NCI-H1694 treated with DMSO at 0.1 percent for 48 hours (cell line): ENCODE data around the gene FOLR1.

ENCODE experiments used
- DNase-seq: peaks from one replicate; lab custom pipeline; 2025; lab: John Stamatoyannopoulos, UW

Gene FOLR1

DNA sequence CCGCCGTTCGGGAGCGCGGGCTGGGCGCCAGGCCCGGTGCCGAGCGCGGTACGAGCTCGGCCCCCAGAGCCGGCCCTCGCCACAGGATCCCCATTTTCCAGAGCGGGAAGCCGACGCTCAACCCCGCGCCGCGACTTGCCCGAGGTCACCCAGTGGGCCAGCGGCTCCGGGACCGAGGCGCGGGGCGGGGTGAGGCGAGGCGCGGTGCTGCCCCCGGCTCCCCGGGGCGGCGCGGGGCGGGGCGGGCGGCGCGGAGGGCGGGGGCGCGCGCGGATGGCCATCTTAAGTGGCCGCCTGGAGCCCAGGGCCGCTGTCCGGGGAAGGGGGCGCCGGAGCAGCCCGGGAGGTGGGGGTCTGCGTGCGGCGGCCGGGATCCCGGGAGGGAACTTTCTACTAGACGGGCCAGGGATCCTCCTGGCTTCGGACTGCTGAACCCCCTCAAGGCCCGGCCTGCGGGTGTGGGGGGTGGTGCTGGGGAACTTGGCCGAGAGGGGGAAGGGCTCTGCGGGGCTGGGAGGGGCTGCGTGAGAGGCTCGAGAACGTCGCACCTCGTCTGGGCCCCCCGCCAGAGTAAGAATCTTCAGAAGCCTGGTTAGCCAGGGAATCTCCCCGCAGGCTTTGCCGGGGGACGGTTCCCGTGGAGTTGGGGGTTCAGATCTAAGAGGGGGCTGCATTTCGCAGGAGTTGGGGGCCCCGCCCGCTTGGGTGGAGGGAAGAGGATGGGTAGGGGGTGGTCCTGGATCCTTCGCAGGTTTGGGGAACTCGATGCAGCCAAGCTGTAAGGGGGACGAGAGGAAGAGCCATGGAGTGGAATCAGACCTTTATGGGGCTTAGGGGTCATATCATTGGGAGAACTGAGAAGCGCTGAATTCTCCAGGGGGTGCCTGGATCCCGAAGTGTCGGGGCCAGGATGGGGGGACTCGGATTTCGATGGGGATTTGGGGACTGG is 31.9 kb downstream of the FOLR1 start:
- DNase-seq: no peak

DNA sequence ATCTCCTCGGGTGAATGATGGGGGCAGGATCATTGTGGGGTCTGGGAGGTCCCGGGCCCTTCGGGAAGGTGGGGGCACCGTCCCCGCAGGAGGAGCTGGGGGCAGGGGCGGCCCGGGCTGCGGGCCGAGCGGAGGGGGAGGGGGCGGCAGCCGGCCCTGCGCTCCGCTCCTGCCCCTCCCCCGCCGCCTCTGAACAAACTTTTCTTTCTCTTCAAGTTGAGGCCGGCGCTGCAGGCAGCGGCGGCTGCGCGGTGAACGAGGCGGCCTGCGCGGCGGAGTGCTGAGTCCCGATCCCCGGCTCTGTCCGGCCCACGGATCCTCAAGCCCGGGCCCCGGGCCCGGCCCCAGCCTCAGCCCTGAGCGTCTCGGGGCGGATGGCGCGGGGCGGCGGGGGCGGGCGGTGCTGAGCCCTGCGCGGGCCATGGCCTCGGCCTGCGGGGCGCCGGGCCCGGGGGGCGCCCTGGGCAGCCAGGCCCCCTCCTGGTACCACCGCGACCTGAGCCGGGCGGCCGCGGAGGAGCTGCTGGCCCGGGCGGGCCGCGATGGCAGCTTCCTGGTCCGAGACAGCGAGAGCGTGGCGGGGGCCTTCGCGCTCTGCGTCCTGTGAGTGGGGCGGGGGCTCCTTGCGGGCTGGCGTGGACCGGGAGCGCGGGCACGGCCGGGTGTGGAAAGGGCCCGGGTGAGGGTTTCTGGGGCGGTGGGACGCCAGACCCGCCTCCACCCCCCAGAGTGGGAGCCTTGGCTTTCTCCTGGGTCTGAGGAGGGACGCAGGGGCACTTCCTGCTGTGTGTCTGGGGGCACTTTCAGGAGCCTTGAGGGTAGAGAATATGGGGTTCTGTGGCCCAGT is 32.8 kb downstream of the FOLR1 start, which contains the start of gene INPPL1:
TSS of gene INPPL1 (plus strand) at position 204 of the 847 bp plus-strand sequence. CDS start at position 422, 218 bp downstream.
- no peak for DNase-seq

DNA sequence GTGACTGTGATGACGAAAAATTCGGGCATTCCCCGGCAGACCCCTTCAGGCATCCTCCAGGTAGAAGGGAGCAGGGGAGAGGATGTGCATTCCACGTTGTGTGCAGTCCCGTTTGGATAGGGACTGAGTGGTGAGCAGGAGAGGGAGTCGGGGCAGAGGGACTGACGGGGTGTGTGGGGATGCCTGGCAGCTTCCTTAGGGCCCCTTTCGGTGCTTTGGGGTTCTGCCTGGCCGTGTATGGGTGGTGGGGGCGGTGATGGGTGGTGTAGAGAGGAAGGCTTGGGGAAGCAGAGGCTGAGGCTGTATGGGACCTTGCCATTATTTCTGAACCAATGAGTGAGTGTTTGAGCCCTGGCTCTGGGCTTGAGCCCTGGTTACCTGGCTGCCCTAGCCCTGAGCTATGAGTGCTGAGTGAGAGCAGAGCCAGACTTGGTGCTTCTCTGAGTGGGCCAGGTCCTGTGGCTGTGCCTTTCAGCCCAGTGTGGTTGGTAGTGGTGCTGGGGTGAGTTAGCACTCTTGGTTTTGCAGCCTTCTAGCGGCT is 33.5 kb downstream of the FOLR1 start:
- no peak for DNase-seq

DNA sequence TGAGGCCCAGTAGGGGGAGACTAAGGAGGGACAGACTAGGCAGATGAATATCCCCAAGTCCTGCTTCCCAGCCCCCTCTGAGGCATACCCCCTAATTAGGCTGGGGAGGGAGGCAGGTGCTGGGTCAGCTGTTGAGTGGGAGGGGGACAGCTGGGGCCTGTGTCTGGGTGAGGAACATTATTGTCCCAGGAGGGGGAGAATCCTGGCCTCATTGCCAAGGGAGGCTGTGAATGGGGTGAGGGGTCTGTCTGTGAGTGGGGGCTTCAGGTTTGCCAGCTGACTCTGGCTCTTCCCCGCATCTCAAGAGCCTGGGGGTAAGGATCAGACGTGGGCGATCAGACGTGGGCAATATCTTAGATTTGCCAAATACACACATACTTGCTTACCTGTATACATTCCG is 34.8 kb downstream of the FOLR1 start:
- DNase-seq: no peak

DNA sequence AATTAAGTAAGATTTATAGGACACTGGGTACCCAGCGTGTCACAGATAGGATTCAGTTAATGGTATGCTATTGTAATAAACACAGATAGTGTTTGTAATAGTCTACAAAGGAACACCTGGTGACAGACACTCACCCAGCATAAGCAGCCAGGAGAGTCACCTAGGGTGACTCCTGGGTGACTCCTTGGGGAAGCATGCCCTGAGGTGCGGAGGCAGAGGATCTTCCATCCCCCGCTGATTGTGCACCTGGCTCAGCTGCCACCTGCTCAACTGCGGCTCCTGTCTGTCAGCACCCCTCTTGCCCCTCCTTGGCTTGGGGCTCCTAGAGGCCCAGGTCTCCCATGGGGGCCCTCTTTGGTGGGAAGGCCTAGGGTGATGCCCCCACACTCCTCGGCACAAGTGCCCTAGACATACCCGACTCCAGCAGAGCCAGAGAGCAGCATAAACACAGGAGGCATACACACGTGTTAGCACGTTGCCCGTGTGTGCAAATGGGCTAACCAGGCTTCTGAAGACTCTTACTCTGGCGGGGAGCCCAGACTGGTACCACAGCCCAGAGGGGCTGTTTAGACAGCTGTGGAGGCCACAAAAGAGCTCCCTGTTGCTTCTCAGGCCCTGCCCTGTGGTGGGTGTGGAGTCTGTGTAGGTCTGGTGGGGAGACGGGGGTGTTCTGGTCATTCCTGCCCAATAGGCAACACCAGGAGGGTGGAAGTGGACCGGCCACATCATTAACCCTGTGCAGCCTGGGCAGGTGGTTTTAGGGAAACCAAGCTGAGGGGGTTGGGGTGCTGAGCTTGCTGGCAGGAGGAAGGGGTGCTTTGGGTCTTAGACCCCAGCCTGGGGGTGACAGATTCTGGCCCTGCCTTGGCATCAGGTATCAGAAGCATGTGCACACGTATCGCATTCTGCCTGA is 35.6 kb downstream of the FOLR1 start:
- peak; percentile 61 for DNase-seq

DNA sequence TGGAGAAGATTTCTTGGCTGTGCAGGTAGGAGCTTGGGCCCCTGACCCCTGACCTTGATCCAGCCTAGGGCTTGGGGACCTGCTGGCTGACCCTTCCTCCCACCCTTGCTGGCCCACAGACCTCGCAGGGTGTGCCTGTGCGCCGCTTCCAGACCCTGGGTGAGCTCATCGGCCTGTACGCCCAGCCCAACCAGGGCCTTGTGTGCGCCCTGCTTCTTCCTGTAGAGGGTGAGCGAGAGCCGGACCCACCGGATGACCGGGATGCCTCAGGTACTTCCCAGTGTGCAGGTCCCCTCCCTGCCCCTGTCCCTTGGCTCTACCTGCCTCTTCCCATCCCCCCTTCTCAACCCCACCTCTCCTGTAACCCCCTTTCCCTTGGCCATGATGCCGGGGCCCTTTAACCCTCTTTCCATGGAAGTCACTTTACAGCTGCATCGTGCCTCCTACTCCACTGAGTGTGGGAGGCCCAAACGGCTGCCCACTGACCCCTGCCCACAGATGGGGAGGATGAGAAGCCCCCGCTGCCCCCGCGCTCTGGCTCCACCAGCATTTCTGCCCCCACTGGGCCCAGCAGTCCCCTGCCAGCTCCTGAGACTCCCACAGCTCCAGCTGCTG is 36.4 kb downstream of the FOLR1 start:
- DNase-seq: no peak

DNA sequence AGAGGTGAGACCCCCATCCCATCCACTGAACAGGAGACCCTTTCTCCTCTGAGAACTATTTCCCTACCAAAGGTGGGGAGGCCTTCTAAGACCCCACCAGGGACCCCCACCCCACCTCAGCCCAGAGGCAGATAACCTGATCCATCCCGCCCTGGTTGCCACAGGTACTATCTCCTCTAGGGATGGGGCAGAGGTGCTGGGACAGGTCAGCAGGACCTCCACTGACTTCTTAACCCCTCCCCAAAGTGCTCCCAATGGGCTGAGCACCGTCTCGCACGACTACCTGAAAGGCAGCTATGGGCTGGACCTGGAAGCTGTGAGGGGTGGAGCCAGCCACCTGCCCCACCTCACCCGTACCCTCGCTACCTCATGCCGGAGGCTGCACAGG is 36.9 kb downstream of the FOLR1 start:
- no peak for DNase-seq

DNA sequence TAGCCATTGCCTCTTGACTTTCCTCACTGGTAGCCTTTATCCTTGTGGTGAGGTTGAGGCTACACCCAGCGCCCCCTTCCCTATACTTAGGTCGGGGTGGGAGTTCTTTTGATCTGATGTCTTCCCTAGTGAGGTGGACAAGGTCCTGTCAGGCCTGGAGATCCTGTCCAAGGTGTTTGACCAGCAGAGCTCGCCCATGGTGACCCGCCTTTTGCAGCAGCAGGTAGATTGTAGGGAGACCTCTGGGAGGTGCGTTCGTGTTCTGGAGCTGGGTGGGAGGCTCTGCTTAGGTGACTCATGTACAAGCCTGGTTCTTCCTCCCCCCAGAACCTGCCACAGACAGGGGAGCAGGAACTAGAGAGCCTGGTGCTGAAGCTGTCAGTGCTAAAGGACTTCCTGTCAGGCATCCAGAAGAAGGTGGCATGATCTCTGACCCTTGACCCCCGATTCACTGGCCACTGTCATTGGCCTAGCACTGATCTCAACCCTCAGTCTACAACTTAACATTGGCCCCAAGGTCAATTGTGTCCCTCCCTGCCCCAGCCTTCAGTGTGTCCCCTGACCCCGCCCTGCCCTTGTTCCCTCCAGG is 37.5 kb downstream of the FOLR1 start:
- no peak for DNase-seq

DNA sequence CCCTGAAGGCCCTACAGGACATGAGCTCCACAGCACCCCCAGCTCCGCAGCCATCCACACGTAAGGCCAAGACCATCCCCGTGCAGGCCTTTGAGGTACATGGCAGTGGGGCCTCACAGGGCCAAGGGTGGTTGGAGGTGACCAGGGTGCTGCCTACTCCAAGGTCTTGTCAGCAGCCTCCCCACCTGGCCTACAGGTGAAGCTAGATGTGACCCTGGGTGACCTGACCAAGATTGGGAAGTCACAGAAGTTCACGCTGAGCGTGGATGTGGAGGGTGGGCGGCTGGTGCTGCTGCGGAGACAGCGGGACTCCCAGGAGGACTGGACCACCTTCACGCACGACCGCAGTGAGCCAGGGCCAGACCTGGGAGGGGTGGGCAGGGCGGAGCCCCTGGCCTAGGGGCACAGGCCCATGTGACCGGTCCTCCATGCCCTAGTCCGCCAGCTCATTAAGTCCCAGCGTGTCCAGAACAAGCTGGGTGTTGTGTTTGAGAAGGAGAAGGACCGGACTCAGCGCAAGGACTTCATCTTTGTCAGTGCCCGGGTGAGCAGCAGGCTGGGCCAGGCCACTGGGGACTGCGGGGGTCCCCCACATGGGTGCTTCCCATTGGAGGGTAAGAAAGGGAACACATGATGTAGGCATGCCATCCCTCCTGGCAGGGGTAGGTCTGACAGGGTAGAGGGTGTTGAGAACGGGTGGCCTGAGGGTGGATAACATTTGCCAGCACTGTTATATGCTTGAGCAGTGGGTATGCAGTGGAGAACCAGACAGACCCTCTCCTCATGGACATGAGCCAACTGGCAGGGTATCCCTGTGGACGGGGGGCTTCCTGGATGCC is 38.2 kb downstream of the FOLR1 start:
- no peak for DNase-seq

DNA sequence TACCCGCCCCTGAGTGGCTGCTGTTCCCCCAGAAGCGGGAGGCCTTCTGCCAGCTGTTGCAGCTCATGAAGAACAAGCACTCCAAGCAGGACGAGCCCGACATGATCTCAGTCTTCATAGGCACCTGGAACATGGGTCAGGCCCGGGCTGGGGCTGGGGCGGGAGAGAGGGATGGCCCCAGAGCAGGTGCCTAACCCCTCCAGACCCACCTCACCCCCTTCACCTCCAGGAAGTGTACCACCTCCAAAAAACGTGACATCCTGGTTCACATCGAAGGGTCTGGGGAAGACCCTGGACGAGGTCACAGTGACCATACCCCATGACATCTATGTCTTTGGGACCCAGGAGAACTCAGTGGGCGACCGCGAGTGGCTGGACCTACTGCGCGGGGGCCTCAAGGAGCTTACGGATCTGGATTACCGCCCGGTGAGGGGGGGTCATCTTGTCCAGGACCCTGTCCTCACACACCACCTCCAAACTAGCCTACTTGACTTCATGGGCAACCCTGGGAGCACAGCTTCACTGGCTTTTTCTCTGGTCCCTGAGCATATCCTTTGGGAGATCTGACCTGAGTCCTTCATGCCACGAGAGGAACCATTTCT is 38.9 kb downstream of the FOLR1 start:
- DNase-seq: no peak

DNA sequence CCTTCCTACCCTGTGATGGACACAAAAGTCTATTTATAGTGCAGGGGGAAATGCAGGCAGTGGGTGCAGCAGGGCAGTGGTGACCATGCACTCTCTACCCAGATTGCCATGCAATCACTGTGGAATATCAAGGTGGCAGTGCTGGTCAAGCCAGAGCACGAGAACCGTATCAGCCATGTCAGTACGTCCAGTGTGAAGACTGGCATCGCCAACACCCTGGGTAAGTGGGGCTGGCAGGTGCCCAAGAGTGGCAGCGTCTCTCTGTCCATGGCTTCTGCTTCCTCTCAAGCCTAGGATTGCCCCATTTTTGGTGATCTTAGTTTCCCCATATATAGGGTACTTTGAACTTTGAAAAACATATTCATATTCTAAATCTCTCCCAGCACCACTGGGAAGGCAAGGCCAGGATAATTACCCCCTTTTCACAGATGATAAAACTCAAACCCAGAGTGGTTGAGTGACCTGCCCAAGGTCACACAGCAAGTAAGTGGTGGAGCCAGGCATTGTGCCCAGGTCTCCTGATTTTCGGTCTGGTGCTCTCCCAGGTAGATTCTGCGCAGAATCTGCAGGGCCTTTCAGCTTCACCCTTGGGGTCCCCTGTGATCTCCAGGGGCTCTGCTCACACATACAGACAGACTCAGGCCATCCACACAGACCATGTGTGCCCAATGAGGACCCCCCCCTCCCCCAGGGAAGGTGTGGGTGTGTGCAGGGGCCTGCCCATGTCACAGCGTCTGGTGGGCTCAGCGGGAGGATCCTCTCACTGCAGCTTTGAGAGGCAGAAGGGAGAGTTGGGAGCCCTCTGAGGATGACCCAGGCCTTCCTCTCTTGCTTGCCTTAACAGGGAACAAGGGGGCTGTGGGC is 39.7 kb downstream of the FOLR1 start:
- no peak for DNase-seq

DNA sequence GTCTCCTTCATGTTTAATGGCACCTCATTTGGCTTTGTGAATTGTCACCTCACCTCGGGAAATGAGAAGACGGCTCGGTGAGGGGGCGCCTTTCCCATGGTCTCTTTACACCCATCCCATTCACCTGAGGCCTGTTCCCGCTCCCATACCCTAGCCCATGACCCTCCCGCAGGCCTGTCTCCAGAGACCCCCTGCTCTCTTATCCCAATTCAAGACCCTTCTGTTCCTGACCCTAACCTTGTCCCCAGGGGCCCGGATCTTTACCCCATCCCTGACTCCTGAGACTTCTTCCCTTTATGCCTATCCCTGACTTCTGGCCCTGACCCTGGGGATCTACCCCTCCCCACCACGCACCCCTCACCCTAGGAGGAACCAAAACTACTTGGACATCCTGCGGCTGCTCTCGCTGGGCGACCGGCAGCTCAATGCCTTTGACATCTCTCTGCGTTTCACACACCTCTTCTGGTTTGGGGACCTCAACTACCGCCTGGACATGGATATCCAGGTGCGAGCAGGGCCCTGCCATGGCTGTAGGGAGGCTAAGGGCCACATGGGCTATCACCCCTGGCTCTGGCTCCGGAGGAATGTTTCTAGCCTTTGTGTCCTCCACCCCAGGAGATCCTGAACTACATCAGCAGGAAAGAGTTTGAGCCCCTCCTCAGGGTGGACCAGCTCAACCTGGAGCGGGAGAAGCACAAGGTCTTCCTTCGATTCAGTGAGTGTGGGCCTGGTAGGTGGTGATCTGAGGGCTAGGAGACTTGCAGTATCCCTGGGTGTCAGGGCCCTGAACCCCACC is 40.5 kb downstream of the FOLR1 start:
- DNase-seq: no peak

DNA sequence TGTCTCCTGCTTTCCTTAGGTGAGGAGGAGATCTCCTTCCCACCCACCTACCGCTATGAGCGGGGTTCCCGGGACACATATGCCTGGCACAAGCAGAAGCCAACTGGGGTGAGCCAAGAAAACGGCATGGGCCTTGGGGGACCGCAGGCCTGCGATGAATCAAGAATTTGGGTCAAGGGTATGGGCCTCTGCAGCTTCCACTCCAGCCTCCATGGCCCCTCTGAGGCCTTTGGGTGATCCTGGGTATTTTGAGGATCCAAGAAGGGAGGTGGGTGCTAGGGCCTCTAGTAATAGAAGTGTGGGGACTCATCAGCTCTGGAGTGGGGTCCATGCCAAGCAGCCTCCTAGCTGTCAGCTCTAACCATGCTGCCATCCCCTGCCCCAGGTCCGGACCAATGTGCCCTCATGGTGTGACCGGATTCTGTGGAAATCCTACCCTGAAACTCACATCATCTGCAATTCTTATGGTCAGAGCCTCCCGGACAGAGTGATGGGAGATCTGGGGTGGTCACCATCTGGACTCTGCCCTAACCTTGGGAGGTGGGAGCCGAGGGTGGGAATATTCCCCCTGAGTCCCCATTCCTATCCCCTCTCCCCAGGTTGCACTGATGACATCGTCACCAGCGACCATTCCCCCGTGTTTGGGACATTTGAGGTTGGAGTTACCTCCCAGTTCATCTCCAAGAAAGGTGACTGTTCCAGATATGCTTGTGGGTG is 41.3 kb downstream of the FOLR1 start:
- DNase-seq: no peak

DNA sequence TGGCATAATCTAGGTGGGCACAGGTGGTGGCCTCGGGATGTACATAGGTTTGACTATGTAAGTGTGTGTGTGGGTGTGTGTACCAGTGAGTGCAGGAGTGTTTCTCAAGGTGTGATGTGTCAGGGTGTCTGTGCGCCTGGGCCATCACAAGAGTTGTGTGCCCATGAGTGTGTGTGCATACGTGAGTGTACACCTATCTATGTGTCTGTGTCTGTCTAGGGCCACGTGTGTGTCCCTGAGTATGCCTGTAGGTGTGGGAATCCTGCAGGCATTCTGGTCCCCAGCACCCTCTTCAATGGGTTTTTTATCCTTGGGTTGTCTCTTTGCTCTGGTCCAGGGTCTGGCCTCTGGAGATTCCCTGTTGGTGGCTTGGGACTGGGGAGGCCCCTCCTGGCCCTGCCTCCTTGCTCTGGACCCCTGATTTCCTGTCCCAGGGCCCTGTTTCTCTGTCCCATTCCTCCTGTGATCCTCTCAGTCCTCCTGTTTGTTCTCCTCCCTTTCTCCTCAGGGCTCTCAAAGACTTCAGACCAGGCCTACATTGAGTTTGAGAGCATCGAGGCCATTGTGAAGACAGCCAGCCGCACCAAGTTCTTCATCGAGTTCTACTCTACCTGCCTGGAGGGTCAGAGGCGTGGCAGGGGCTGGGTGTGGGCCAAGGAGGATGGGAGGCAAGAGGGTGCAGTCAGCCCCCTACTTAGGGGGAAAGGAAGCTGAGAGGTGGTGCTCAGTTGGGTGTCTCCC is 42.0 kb downstream of the FOLR1 start:
- no peak for DNase-seq

DNA sequence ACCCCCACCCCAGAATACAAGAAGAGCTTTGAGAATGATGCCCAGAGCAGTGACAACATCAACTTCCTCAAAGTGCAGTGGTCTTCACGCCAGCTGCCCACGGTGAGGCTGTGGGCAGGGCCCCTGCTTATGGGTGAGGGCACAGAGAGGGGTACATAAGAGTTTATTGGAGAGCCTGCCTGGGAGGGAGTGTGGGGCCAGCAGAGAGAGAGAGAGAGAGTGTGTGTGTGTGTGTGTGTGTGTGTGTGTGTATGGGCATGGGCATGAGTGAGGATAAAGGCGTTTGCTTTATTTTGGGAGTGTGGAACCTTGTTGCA is 42.5 kb downstream of the FOLR1 start:
- no peak for DNase-seq

DNA sequence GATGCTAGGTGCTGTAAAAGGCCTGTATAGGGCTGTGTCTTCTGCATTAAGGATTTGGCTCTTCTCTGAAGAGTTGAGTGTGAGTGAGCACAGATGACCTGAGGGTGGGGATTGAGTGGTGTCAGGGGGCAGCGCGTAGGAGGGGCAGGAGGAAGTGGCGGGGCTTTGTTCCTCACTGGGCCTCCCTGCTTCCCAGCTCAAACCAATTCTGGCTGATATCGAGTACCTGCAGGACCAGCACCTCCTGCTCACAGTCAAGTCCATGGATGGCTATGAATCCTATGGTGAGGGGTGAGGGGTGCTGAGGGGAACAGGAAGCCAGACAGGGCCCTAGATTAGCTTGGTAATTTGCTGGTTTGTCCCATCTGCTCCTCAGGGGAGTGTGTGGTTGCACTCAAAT is 43.0 kb downstream of the FOLR1 start:
- no peak for DNase-seq
